Brain pericyte (primary cell): ENCODE measurements around the gene ZBTB9.

Experiments used
- DNase-seq: peaks from one replicate; pipeline ENCODE4 v3.0.0-alpha.2; 2012; ENCODE audit warnings: low read depth, low spot score

Gene ZBTB9

GRCh38 chr6:33433001-33433543, 21.3 kb upstream of the ZBTB9 start:
- no peak for DNase-seq

GRCh38 chr6:33433544-33434191, 20.7 kb upstream of the ZBTB9 start:
- no peak for DNase-seq

DNA sequence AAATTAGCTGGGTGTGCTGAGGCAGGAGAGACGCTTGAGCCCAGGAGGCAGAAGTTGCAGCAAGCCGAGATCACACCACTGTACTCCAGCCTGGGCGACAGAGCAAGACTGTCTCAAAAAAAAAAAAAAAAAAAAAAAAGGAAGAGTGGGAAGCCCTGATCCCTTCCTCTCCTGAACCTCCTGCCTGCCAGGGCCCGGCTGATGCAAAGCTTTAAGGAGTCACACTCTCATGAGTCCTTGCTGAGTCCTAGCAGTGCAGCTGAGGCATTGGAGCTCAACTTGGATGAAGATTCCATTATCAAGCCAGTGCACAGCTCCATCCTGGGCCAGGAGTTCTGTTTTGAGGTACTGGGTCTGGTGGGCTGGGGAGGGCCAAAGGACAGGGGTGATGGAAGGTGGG, 19.4 kb upstream of the ZBTB9 start:
- DNase-seq, result no peak

GRCh38 chr6:33437666-33438065, 16.7 kb upstream of the ZBTB9 start:
- no peak for DNase-seq

DNA sequence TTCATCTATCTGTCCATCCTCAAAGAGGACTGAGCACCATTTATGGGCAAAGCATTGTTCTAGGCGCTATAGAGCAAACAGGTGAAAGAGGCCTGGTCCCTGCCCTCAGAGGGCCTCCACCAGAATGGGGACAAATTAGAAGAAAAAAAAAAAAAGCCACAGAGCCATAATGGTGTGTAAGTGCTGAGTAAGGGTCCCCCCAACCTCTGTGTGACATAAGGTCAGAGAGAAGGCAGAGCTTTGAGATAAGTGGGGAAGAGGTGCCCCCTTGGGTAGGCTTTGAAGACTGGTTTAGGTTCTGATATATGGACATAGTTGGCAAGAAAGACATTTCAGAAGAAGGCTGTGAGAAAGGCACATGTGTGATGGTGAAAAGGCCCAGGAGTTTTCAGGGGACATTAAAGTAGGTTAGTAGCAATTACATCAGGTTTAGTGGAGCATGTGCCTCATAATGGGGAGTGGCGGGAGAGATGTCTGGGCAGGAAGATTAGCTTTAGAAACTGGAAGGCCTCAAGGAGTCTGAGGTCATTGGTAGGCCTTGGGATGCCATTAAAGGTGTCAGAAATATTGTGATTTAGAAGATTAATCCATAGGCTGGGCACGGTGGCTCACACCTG, 15.3 kb upstream of the ZBTB9 start:
- no peak for DNase-seq

GRCh38 chr6:33439956-33440648, 14.3 kb upstream of the ZBTB9 start:
- DNase-seq, result no peak

DNA sequence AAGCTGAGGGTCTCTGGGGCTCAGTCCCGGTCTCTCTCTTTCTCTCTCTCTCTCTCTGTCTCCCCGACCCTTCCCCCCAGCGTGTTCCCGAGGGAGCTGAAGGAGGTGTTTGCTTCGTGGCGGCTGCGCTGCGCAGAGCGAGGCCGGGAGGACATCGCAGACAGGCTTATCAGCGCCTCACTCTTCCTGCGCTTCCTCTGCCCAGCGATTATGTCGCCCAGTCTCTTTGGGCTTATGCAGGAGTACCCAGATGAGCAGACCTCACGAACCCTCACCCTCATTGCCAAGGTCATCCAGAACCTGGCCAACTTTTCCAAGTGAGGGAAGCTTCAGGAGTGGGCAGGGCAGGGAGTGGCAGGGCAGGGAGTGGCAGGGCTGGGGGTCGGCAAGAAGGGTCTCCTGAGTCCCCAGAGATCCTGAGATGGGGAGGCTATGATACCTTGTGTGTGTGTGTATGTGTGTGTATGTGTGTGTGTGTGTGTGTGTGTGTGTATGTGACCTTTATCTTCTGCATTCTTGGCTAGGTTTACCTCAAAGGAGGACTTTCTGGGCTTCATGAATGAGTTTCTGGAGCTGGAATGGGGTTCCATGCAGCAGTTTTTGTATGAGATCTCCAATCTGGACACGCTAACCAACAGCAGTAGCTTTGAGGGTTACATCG, 13.6 kb upstream of the ZBTB9 start:
- no peak for DNase-seq

- no peak for DNase-seq
Observed at GRCh38 chr6:33441457-33441856, 12.9 kb upstream of the ZBTB9 start.

GRCh38 chr6:33442283-33442682, 12.1 kb upstream of the ZBTB9 start:
- DNase-seq, result no peak

GRCh38 chr6:33443025-33443424, 11.4 kb upstream of the ZBTB9 start:
- no peak for DNase-seq

DNA sequence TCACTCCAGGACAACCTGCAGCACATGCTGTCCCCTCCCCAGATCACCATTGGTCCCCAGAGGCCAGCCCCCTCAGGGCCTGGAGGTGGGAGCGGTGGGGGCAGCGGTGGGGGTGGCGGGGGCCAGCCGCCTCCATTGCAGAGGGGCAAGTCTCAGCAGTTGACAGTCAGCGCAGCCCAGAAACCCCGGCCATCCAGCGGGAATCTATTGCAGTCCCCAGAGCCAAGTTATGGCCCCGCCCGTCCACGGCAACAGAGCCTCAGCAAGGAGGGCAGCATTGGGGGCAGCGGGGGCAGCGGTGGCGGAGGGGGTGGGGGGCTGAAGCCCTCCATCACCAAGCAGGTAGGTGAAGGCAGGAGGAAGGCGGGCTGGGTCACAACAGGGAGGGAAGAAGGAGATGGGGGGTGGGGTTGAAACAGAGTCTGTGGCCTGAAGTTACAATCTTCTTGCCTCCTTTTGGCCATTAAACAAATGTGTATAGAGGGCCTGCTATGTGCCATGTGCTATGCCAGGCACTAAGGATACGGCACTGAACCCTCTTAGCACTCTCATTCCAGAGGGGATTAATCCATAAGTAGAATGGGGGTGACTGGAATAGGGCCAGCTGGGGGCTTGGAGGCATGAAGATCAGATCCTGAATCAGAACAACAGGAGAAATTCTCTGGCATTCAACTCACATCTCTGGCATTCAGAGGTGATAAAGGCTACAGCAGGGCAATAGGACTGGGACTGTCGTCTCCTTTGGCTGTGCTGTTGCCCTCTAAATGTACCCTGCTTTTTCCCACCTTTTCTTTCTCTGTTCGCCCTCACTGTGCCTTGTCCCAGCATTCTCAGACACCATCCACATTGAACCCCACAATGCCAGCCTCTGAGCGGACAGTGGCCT, 10.5 kb upstream of the ZBTB9 start:
- DNase-seq, result no peak

DNA sequence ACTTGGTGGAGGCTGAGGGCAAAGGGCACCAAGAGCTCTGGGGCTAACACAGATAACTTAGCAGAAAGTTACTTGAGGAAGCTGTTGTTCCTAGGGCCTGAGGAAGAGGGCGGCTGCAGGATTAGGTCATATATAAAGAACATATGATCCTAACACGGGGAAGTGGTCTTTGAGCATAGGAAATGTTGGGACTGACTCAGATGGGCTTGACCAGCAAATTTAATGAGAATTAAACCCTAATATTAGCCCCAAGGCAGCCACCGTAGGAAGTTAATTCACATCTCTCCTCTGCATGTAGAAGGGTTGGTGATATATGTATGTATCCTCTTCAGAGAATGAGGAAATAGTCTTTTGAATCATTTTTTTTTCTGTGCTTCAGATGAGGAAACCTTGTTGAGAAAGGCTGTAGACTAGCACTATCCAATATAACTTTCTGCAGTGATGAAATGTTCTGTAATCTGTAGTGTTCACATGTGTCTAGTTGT, 9.2 kb upstream of the ZBTB9 start:
- no peak for DNase-seq

GRCh38 chr6:33446356-33446755, 8.0 kb upstream of the ZBTB9 start:
- no peak for DNase-seq

- DNase-seq, result no peak
Observed at GRCh38 chr6:33450434-33450833, 3.9 kb upstream of the ZBTB9 start.

- DNase-seq, result no peak
Observed at GRCh38 chr6:33451606-33452005, 2.8 kb upstream of the ZBTB9 start.

DNA sequence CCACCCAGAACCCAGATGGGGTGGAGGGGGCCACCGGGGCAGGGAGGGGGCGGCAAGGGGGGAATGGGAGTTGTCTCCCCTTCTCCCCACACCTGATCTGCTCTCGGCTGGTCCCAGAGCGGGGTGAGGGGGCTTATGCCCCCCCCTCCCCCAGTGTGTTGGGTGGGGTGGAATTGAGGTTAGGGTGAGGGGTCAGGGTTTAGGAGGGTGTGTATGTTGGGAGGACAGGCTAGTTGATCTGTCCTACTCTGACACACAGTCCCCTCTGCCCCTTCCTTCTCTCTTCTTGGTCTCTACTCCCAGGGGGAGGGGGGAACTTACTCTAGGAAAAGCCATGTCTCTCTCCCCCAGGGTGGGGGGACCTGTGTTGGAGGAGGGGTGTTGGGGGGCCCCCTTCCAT, 1.9 kb upstream of the ZBTB9 start:
- DNase-seq, result no peak

GRCh38 chr6:33453393-33454008, 875 bp upstream of the ZBTB9 start:
- no peak for DNase-seq

- DNase-seq, result no peak
Observed at GRCh38 chr6:33455051-33455450, 675 bp downstream of the ZBTB9 start.

GRCh38 chr6:33456156-33456555, 1.8 kb downstream of the ZBTB9 start:
- DNase-seq, result no peak

DNA sequence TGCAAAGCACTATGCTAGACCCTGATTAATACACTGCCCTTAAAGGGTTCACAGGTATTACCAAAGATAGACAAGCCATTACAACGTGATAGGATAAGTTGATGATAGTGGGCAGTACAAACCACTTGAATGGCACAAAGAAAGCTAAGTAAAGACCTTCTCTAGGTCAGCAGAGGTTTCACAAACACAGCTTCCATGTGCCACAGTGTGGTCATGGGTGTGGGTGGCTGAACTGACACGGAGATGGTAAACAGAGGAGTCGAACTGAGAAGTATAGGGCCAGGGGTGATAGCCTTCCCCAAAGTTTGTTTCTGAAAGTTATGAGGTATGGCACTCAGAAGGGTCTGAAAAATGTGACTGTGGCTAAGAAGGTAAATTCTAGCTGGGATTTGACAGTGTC, 4.3 kb downstream of the ZBTB9 start:
- DNase-seq, result no peak

DNA sequence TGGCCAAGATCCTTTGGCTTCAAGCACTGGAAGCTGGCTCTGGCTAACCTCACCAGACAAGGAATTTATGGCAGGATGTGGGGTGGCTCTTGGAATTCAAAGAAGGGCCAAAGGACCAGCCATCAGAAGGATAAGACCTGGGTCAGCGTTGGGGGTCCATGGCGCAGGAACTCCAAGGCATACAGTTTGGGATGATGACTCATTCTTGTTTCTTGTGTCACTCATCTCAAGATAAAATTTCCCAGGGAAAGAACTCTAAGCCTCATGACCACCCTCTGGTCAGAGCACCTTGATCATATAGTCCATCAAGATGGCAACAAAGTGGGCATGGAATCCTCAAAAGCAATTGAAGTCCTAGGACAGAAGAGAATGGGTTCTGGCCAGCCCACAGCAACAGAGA, 4.8 kb downstream of the ZBTB9 start:
- DNase-seq, result no peak
